Measurements from ENCODE around the gene KRI1.

KRI1 gene

DNA sequence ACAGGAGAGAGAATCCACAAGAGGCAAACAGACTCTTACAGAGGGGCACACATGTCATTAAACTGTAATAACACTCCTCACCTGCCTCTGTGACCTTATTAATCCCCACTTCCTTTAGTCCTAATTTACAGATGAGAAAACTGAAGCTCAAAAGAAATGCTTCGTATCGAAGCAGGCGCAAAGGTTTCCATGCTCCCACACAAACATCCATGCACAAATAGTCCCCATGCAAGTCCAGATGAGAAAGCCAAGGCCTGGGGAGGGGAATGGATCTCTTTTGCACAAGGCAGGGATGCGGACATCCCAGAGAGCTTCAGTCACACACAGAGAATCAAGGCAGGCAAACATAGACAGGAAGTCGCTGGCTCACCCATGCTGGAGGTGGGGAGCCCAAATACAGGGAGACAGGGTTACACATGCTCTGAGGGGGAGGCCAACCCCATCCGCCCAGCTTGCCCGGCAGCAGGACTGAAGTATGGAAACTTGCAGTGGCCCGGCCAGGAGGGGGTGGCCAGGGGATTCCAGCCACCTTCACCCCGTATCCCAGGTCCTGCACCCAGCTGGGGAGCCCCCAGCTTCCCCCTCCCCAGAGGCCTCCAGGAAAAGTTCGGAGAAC is 49.0 kb downstream of the KRI1 start:
- DNase-seq = no peak

DNA sequence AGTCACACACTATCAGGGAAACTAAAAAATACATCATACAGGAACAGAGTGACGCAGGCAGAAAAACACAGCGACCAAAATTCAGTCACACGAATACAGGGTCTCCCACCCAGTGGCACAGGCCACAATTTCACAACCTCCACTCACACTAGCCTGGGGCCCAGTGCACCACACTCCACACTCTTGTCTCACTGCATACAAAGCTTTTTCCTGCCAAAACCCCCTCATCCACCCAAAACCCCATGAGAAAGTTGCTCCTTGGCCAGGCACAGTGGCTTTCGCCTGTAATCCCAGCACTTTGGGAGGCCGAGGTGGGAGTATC is 49.8 kb downstream of the KRI1 start:
- DNase-seq = no peak

DNA sequence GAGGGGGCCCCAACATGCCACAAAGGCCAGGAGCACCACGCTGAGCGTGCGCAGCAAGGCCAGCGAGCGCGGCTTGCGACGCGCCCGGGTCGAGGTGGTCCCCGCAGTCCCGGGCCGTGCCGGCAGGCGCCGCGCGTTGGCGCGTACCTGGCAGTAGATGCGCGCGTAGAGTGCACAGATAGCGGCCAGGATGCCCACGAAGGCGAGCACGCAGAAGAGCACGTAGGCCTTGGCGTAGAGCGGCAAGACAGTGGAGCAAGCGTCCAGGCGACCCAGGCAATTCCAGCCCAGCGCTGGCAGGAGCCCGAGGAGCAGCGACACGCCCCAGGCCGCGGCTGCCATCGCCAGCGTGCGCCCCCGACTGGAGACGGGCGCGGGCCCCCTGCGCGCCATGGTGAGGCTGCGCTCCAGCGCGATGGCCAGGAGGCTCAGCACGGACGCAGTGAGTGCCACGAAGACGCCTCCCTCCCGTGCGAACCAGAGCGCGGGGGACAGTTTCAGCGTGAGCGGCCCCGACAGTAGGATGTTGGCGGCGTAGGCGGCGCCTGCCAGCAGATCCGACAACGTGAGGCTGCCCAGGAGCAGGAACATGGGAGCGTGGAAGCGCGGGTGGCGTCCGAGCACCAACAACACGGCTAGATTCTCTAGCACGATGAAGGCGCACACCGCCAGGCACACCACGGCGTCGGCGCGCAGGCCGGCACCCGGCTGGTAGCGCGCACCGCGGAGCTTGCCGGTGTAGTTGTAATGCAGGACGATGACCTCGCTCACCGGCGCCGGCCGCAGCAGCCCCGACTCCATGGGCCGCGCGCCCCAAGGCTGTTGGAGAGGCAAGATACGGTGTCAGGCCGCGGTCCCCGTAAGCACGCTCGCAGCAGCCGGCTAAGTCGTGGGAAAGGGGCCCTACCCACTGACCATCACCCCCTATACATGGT is 51.3 kb downstream of the KRI1 start:
- DNase-seq = no peak

DNA sequence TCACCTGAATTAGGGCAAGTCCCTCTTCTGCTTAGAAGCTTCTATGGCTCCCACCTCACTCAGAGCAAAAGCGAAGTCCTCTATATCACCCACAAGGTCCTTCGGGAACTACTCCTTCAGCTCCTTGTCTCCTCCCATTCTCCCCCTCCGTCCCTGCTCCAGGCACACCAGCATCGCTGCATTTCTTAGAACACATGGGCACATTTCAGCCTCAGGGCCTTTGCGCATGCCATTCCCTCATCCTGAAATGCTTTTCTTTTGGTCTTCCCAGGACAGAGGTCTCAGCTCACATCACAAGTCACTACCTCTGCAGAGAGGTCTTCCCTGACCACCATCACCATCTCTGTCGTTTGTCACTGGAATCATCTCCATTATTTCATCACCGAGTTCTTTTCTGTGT is 52.6 kb downstream of the KRI1 start:
- no peak for DNase-seq

DNA sequence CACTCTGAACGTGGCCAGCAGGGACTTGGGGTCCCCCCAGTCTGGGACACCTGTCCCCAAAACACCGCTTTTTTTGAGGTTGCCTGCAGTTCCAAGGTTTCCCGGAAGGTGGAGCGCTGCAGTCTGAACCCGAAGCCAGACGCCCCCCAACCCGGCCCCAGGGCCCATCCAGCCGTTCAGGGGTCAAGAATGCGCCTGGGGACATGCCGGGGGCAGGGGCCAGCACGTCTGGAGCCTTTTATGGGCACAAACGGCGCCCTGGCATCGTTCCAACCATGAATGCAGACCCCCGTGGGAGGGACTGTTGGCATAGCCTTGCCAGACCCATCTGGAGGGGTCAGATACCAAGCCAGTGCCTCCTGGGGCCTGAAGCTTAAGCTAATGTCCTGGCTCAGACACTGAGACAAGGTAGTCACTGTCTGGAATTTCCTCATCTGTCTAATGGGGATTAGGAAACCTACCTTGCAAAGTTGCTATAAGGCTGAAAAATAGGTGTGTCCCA is 55.5 kb downstream of the KRI1 start:
- no peak for DNase-seq

DNA sequence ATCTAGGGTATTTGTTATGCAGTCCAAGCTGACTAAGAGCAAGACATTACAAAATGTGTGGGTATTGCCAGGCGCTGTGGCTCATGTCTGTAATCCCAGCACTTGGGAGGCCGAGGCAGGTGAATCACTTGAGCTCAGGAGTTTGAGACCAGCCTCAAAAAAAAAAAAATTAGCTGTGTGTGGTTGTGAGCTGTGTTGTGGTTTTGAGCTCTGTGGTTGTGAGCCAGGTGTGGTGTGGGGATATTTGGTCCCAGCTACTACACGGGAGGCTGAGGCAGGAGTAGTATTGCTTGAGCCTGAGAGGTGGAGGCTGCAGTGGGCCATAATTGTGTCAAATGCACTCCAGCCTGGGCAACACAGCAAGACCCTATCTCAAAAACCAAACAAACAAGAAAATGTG is 57.1 kb downstream of the KRI1 start:
- no peak for DNase-seq

DNA sequence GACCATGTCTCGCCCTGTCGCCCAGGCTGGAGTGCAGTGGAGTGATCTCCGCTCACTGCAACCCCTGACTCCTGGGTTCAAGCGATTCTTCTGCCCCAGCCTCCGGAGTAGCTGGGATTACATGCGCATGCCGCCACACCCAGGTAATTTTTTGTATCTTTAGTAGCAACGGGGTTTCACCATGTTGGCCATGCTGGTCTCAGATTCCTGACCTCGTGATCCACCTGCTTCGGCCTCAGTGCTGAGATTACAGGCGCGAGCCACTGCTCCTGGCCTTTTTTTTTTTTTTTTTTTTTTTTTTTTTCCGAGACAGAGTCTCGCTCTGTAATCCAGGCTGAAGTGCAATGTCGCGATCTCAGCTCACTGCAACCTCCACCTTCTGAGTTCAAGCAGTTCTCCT is 57.8 kb downstream of the KRI1 start:
- no peak for DNase-seq

DNA sequence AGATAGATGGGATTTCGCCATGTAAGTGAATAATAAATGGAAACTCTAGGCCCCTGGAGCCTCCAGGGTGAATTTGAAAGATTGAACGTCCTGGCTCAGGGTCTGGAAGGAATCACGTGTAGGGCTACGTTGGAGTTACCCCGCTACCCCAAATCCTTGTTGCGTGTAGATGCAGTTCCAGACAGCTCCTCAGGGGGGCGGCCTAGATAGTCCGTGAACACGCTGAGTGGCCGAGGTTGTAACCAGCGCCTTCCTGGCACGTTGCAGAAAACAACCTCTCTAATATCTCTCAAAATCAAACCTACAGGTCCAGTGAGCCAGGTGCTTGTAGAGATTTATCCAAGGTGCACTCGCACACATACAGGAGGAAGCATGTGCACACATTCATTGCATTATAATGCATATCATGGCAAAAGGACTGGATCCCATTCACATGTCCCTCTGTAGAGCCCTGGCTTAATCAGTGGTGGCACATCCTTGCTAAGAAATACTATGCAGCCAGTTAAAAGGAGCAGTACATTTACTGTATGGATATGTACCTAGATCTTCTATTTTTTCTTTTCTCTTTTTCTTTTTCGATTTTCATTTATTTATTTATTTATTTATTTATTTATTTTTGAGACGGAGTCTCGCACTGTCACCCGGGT is 60.1 kb downstream of the KRI1 start:
- no peak for DNase-seq

Measured in cortex of kidney (tissue), 1 donor.